H7 (cell line): ENCODE measurements around the gene ATG16L1. TPM values are rescaled to one million over a fixed set of nuclear protein-coding genes. Genes with fewer than 3 reads are reported as not detected.

ENCODE experiments used
- DNase-seq: peaks from one replicate; pipeline ENCODE4 v3.0.0; 2012
- H3K27me3 ChIP-seq: 2 replicates; pipeline ENCODE4 v1.6.0; 2011; ENCODE audit warnings: mild to moderate bottlenecking, low read length; ENCODE audit not compliant: control insufficient read depth, insufficient read depth
- H3K36me3 ChIP-seq: replicated peaks from 2 replicates; pipeline ENCODE4 v1.5.1; 2011; ENCODE audit warnings: low read length; ENCODE audit not compliant: control insufficient read depth, insufficient read depth
- H3K4me3 ChIP-seq: 2 replicates; pipeline ENCODE4 v1.5.1; 2011; ENCODE audit warnings: low read depth, mild to moderate bottlenecking, control low read depth, low read length, moderate library complexity; ENCODE audit not compliant: insufficient read depth
- total RNA-seq: library from RNA; depleted of rRNA; stranded (reverse); fragments of >200 nt; shearing (Covaris generic); gene quantifications from 2 replicates; pipeline ENCODE4 v1.2.3, GENCODE V29; 2014

The ATG16L1 gene
- total RNA-seq, 1 experiment from 2014 or later = 52.1 TPM

DNA sequence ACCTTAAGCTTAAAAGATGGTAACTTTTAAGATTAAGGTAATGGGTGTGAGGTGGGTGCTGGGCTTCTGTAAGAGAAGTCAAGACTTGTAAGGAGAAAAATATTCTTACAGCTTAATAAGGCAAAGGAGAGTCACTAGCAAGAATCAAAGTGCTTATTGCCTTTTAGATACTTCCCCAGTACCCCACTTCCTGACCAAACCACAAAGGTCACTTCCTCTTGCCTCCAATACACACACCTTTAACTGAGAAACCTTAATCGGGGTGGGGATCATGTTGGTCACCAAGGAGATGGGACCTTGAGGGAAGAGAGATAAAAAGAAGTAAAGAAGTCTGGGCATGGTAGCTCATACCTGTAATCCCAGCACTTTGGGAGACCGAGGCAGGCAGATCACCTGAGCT is 10.6 kb upstream of the ATG16L1 start:
- Histone ChIP-seq H3K27me3 (no peaks in the 10 kb centered on the region), H3K36me3 (no peaks in the 10 kb centered on the region), H3K4me3 (no peak overlapping the region)
- DNase-seq = no peak

DNA sequence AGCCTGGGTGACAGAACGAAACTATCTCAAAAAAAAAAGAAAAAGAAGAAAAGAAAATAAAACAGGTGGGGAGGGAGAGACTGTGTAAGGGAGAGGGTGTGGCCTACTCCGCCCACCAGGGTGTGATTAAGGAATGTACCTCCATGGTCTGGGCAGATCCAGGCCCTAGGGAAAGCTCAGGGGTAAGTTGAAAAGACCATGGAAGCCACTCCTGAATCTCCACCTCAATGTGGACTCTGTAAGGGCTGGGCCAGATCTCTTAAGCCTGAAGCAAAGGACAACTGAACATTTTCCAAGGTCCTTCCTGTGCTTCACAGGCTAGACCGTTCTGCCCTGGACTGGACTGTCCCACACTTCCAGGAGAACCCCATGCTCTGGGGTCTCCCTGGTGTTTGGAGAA is 9.7 kb upstream of the ATG16L1 start:
- H3K27me3 ChIP-seq = no peaks in the 10 kb centered on the region
- no peaks in the 10 kb centered on the region for H3K36me3 ChIP-seq
- no peak for DNase-seq
- no peak overlapping the region for H3K4me3 ChIP-seq

GRCh38 chr2:233242231-233242927 is 9.1 kb upstream of the ATG16L1 start:
- no peak for DNase-seq
- H3K36me3 ChIP-seq = no peaks in the 10 kb centered on the region
- H3K27me3 ChIP-seq = no peaks in the 10 kb centered on the region
- H3K4me3 ChIP-seq = no peak overlapping the region

- Histone ChIP-seq H3K27me3 (no peaks in the 10 kb centered on the region), H3K4me3 (no peak overlapping the region), H3K36me3 (no peaks in the 10 kb centered on the region)
- DNase-seq = no peak
These were observed 8.1 kb upstream of the ATG16L1 start for GRCh38 chr2:233243348-233243747.

DNA sequence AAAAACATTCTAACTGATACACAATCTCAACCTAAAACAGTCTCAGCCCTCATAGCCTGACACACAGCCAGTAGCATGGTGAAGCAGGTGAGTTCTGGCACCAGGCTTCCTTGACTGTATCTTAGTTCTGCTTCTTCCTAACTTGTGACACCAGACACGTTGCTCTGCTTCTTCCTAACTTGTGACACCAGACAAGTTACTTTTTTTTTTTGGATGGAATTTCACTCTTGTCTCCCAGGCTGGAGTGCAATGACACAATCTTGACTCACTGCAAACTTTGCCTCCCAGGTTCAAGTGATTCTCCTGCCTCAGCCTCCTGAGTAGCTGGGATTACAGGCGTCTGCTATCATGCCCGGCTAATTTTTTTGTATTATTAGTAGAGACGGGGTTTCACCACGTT is 6.7 kb upstream of the ATG16L1 start:
- H3K4me3 ChIP-seq = no peak overlapping the region
- no peak for DNase-seq
- H3K36me3 ChIP-seq = no peaks in the 10 kb centered on the region
- no peaks in the 10 kb centered on the region for H3K27me3 ChIP-seq

GRCh38 chr2:233245406-233245805 is 6.1 kb upstream of the ATG16L1 start:
- Histone ChIP-seq H3K27me3 (no peaks in the 10 kb centered on the region), H3K4me3 (no peak overlapping the region)

GRCh38 chr2:233247116-233247515 is 4.4 kb upstream of the ATG16L1 start:
- no peaks in the 10 kb centered on the region for H3K36me3 ChIP-seq
- DNase-seq = no peak
- H3K4me3 ChIP-seq = no peak overlapping the region
- H3K27me3 ChIP-seq = no peaks in the 10 kb centered on the region

More at GRCh38 chr2:233245406-233245805, 6.1 kb upstream of the ATG16L1 start:
- no peak for DNase-seq
- H3K36me3 ChIP-seq = no peaks in the 10 kb centered on the region

DNA sequence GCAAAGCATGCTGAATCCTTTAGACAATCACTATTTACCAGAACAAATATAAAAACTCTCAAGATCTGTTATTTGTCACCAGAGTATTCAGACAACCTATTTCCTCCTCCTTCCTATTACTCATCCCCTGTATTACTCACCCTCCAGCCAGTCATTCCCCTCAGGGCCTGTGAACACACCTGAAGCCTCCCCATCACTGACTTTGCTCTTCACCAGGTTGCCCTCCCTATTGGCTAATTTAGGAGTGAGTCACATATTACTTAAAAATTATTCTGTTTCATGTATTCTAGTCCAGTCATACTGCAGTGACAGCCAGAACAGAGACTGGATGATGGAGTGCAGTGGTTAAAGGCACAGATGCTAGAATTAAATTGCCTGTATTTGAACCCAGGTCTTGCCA is 3.7 kb upstream of the ATG16L1 start:
- no peaks in the 10 kb centered on the region for H3K27me3 ChIP-seq
- H3K4me3 ChIP-seq = no peak overlapping the region
- no peak for DNase-seq
- no peaks in the 10 kb centered on the region for H3K36me3 ChIP-seq

DNA sequence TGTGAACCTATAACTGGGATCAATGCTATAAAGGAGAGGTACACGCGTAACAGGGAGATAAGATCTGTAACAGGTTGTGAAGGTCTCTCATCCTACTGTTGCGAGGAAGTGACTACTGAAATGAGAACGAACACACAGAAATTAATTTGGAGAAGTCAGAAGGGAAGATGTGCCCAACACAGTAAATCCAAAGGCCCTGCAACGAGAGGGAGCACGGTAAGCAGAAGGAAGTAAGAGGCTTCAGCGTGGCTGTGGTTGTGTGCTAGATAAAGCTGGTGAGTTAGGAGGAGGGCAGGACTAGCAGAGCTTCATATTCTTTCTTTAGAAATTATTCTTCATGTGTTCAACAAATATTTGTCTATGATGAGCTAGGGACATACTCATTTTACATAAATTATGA is 2.5 kb upstream of the ATG16L1 start:
- Histone ChIP-seq H3K4me3 (no peak overlapping the region), H3K36me3 (peaks cover 2% of the 10 kb centered on the region; the same call in 1 of the 2 replicates), H3K27me3 (no peaks in the 10 kb centered on the region)
- no peak for DNase-seq

DNA sequence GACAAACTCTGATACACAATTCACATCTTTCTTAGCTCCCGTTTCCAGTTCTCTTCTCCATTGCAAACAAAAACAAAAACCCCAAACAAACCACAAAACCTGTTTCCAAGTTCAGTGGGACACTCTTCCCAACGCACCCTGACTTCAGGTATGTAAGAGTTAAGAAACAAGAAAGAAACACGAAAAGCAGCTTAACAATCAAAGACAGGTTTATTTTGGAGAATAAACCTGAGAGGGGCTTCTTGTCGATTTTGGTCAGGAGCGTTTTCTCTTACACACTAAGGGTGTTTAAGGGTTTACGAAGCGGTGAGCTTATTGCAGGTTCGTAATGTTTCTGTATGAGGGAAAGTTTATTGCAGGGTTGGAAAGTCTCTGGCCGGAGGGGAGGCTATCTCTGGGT is 905 bp upstream of the ATG16L1 start:
- no peaks in the 10 kb centered on the region for H3K27me3 ChIP-seq
- DNase-seq = no peak
- H3K4me3 ChIP-seq = no peak overlapping the region
- H3K36me3 ChIP-seq = peaks cover 2% of the 10 kb centered on the region; the same call in 1 of the 2 replicates

GRCh38 chr2:233250985-233251305 is 528 bp upstream of the ATG16L1 start:
- Histone ChIP-seq H3K4me3 (no peak overlapping the region), H3K36me3 (peaks cover 2% of the 10 kb centered on the region; the same call in 1 of the 2 replicates), H3K27me3 (no peaks in the 10 kb centered on the region)
- DNase-seq = no peak

GRCh38 chr2:233252227-233252626 is 754 bp downstream of the ATG16L1 start:
- H3K36me3 ChIP-seq = peaks cover 4% of the 10 kb centered on the region
- H3K4me3 ChIP-seq = peak overlapping the region; percentile 98
- no peak for DNase-seq
- no peaks in the 10 kb centered on the region for H3K27me3 ChIP-seq

GRCh38 chr2:233255151-233255550 is 3.7 kb downstream of the ATG16L1 start:
- H3K36me3 ChIP-seq = peaks cover 10% of the 10 kb centered on the region
- no peaks in the 10 kb centered on the region for H3K27me3 ChIP-seq
- no peak overlapping the region for H3K4me3 ChIP-seq
- no peak for DNase-seq

- Histone ChIP-seq H3K27me3 (no peaks in the 10 kb centered on the region), H3K4me3 (no peak overlapping the region), H3K36me3 (peaks cover 15% of the 10 kb centered on the region)
- no peak for DNase-seq
These were observed 4.6 kb downstream of the ATG16L1 start for GRCh38 chr2:233256048-233256447.

- Histone ChIP-seq H3K4me3 (no peak overlapping the region), H3K27me3 (no peaks in the 10 kb centered on the region), H3K36me3 (peaks cover 32% of the 10 kb centered on the region)
- DNase-seq = no peak
These were observed 6.7 kb downstream of the ATG16L1 start for GRCh38 chr2:233258211-233258610.

- no peak for DNase-seq
These were observed 8.3 kb downstream of the ATG16L1 start for GRCh38 chr2:233259730-233260129.

More at GRCh38 chr2:233259730-233260129, 8.3 kb downstream of the ATG16L1 start:
- peaks cover 41% of the 10 kb centered on the region for H3K36me3 ChIP-seq
- H3K4me3 ChIP-seq = no peak overlapping the region
- H3K27me3 ChIP-seq = no peaks in the 10 kb centered on the region
